ENCODE data around the gene GALNT15. TPM values are rescaled to one million over a fixed set of nuclear protein-coding genes. Genes with fewer than 3 reads are reported as not detected.

GALNT15 gene
- total and polyA plus RNA-seq, 2 of the 4 experiments (the other 2 are of a cell fraction): 12.8 to 19.7 TPM

GRCh38 chr3:16279010-16279801 is 104.7 kb downstream of the GALNT15 start:
- dilution Hi-C loops (cut with HindIII; ENCODE audit: low sequenced_read_pairs, unreplicated experiment): loop anchor here (25.0 kb wide), 1 partner anchor 258 kb away; no protein-coding TSS in a partner anchor
- Histone ChIP-seq H2BK5ac (ENCODE audit: low read depth, low read length, poor library complexity, severe bottlenecking) (no peak overlapping the region), H3K56ac (ENCODE audit: extremely low read depth, insufficient read depth, low read length) (no peak overlapping the region), H3K36me3 (ENCODE audit: control insufficient read depth, insufficient read depth, low read length) (peaks cover 2% of the 10 kb centered on the region; the same call in 1 of the 2 replicates), H4K8ac (ENCODE audit: low read depth in 2 of 2, low read length in 2 of 2) (no peak overlapping the region), H3K4ac (ENCODE audit: low read depth, low read length) (no peak overlapping the region), H2AFZ (replicated peaks; ENCODE audit: low read length, poor library complexity) (no peak overlapping the region), H2AK9ac (replicated peaks; ENCODE audit: low read depth, low read length, poor library complexity) (no peak overlapping the region), H3K27ac (ENCODE audit: insufficient read depth, low read length) (no peak overlapping the region), H2BK120ac (ENCODE audit: low read depth, low read length) (no peak overlapping the region), H3K4me3 (ENCODE audit: insufficient read depth, low read depth, low read length) (no peak overlapping the region), H3K4me1 (ENCODE audit: control insufficient read depth, insufficient read depth, low read length) (peaks cover 4% of the 10 kb centered on the region; the same call in 1 of the 2 replicates), H3K23ac (ENCODE audit: low read depth, low read length) (no peak overlapping the region), H2BK15ac (ENCODE audit: low read depth, low read length) (no peak overlapping the region), H2BK20ac (ENCODE audit: low read depth, low read length) (no peak overlapping the region), H4K20me1 (ENCODE audit: insufficient read depth, low read length) (no peaks in the 10 kb centered on the region), H4K5ac (ENCODE audit: low read depth, low read length) (no peak overlapping the region), H3K9me1 (ENCODE audit: insufficient read depth, low read length) (peaks cover 5% of the 10 kb centered on the region; the same call in 1 of the 2 replicates), H2AK5ac (ENCODE audit: low read depth, low read length) (no peak overlapping the region), H3K14ac (replicated peaks; ENCODE audit: low read depth, low read length) (no peak overlapping the region), H3K27me3 (ENCODE audit: control insufficient read depth, insufficient read depth, low read length) (no peaks in the 10 kb centered on the region), H4K91ac (ENCODE audit: insufficient read depth, low read depth, low read length) (no peak overlapping the region), H3K18ac (ENCODE audit: low read depth, low read length) (no peak overlapping the region), H3K4me2 (ENCODE audit: low read depth, low read length) (no peak overlapping the region), H3K9ac (ENCODE audit: low read depth, low read length) (no peak overlapping the region), H3K9me3 (ENCODE audit: control insufficient read depth, insufficient read depth, low read length) (no peaks in the 10 kb centered on the region), H3K79me1 (ENCODE audit: low read depth in 1 of 2, low read length in 2 of 2) (peaks cover 0 to 5% of the 10 kb centered on the region in 2 experiments; a peak in 1 of 4 replicates)
- ChIA-PET POLR2A (ENCODE audit: unreplicated experiment) (no interaction called here), CTCF (interaction anchor here (1.1 to 2.0 kb wide), 2 partner anchors 10 to 11 kb away, joined by 5 read pairs; no protein-coding TSS in a partner anchor)
- intact Hi-C loops (cut with micrococcal nuclease): loop anchor here (10.0 kb wide), 1 partner anchor 956 kb away; no protein-coding TSS in a partner anchor
- TF ChIP-seq RAD21 (IDR thresholded peaks at IDR 0.05; ENCODE audit: low read length) (no peak), MAZ (IDR thresholded peaks at IDR 0.05; ENCODE audit: borderline replicate concordance, low read depth, low read length) (no peak), ELK1 (IDR thresholded peaks at IDR 0.05; ENCODE audit: borderline replicate concordance, low read depth, low read length) (no peak), RFX5 (IDR thresholded peaks at IDR 0.05; ENCODE audit: low read depth, low read length) (no peak), RCOR1 (IDR thresholded peaks at IDR 0.05; ENCODE audit: insufficient replicate concordance, low read length) (no peak), FOS (IDR thresholded peaks at IDR 0.05; ENCODE audit: low read depth, low read length) (no peak), NFE2L2 (IDR thresholded peaks at IDR 0.05; ENCODE audit: low read depth, low read length) (no peak), MXI1 (IDR thresholded peaks at IDR 0.05; ENCODE audit: borderline replicate concordance, low read depth, low read length) (no peak), POLR2A (IDR thresholded peaks at IDR 0.05; ENCODE audit: low read depth, low read length) (no peak), CEBPB (IDR thresholded peaks at IDR 0.05; ENCODE audit: low read depth, low read length) (no peak)
- BruUV-seq (replicated peaks): no TSS peak
- no peak for DNase-seq
- ATAC-seq (ENCODE audit: low read depth): no peak
- 79% methylated on average over 2 of the region's 3 CpGs; no CpG with 5 or more reads in 1 of the 2 experiments for WGBS, 2 experiments (ENCODE audit: extremely low coverage in 2 of 2, insufficient read length in 1 of 2)
- in situ Hi-C loops (cut with MboI; ENCODE audit: low sequenced_read_pairs): loop anchor here (25.0 kb wide), 3 partner anchors 608 to 958 kb away; partner anchors contain the start of gene PLCL2
